Stomach (tissue), 4 donors: ENCODE results near the gene PTPRM.

Experiments used
- CTCF ChIP-seq, 7 experiments: fragments of 450-650 bp in 4 of 7; fragments of 200-600 bp in 3 of 7; sonication (generic) in 3 of 7; IDR thresholded peaks; one replicate each; pipeline ENCODE4 v1.5.1; 2016 to 2019; ENCODE audit warnings: antibody characterized with exemption in 7 of 7, control low read depth in 2 of 7, mild to moderate bottlenecking in 1 of 7
- EP300 ChIP-seq: sonication (generic); formaldehyde crosslinking; IDR thresholded peaks from one replicate; pipeline ENCODE4 v1.6.1; 2017; ENCODE audit warnings: antibody characterized with exemption
- POLR2A ChIP-seq, 4 donors: fragments of 450-650 bp; IDR thresholded peaks; one replicate each; pipeline ENCODE4 v1.6.1; 2016; ENCODE audit warnings: antibody characterized with exemption in 4 of 4, control low read depth in 2 of 4, mild to moderate bottlenecking in 1 of 4, moderate library complexity in 1 of 4
- POLR2AphosphoS5 ChIP-seq, 3 donors: sonication (generic); formaldehyde crosslinking; IDR thresholded peaks; one replicate each; pipeline ENCODE4 v1.6.1; 2016; ENCODE audit warnings: antibody characterized with exemption in 3 of 3

DNA sequence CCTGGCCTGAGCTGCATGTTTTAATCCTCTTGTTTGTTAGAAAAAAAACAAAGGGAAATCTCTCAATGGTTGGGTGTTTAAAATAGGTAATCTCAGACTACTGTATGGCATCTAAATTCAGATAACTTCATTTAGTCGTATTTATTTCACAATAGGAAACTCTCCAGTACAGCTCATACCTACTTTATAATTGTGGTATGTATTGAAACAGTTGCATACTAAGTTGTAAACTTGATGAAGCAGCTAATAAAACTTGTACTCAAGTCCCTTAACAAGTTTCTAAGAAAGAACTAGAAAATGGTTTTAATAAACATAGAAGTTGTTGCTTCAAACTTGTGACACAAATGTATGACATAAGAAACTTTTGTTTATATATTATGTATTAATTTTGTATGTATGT is 334.5 kb downstream of the PTPRM start:
- TF ChIP-seq CTCF (IDR thresholded peaks at IDR 0.05) (no peak), POLR2AphosphoS5 (IDR thresholded peaks at IDR 0.05) (no peak), POLR2A (IDR thresholded peaks at IDR 0.05) (no peak), EP300 (no peak)
